GM21825 (cell line): ENCODE results near the gene SLC6A6.

Experiments used
- ATAC-seq: cut with Tn5 transposase; IDR thresholded peaks from one replicate; pipeline ENCODE4 v1.9.1; 2021; ENCODE audit warnings: mild to moderate bottlenecking, moderate library complexity; ENCODE audit not compliant: unreplicated experiment

SLC6A6 gene

DNA sequence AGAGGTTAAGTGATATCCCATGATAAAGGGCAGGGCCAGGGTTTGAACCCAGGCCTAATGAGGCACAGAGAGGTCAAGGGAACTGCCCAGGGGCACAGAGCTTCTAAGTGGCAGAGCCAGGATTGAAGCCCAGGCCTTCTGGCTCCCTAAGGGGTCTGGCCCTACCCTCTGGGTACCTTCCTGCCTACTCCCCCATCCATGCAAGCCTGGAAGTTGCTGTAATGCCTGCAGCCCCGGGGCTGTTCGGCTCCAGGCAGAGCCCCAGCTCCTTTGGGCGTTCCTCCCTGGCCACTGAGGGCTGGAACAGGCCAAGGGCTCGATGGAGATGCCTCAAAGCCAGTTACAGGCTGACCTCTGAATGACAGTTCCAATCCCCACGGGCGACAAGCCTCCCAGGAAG lies 133.2 kb downstream of the SLC6A6 start:
- no peak for ATAC-seq

DNA sequence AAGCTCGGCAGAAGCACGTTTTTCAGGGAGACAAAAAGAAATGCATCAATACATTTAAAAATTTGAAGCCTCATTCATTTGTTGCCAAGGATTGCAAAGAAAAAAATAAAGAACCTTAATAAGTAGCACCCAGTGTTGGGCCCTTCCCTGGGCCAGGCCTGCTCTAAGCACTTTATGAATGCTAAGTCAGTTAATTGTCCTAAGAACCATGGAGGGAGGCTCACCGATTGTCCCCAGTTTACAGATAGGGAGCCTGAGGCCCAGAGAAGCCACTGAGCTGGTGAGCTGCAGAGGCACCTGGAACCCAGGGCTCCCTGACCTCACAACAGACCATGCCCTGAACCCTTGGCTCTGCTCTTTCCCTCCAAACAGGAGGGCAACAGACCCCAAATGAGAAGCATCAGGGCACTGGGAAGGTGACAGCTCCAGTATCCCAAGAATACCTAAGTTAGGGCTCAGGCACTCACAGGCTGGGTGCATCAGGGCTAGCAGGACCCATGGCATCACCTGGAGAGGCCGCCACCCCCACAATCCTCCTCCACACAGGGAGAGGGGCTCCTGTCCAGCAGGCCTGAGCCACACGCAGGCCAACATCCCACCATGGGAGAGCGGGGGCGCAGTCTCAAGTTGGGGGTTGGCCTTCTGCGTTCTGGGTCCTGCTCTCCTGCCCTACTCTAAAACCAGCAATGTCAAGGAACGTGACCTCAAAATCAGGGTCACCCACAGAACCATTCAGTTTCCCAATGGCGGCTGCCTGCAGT lies 133.8 kb downstream of the SLC6A6 start:
- ATAC-seq, result no peak

DNA sequence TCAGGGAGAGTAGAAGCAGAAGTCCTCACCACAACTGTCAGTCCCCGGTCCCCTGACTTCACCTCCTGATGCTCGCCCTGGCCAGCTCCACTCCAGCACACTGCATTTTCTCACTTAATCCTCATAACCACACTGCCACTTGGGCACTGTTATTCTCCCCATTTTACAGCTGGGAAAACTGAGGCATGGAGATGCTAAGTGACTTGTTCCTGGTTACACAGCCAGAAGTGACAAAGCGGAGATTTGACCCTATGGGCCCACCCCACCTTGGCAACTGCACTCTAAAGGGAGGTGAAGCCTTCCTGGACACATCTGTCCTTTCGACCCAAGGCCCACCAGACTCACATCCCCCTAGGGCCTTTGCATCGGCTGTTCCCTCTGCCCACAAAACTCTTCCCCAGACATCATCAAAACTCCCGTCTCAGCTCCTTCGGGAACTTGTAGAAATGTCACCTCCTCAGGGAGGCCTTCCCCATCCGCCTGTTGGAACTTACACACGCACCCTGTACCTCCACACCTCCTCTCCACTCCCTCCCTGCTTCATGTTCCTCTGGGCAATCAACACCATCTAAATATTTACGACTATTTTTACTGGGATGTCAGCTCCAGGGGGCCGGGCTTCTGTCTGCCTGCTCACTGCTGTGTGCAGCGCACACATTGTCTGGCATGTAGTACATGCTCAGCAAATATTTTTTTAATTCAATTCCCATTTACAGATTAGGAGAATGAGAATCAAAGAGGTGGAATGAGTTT lies 134.6 kb downstream of the SLC6A6 start:
- ATAC-seq, result no peak

DNA sequence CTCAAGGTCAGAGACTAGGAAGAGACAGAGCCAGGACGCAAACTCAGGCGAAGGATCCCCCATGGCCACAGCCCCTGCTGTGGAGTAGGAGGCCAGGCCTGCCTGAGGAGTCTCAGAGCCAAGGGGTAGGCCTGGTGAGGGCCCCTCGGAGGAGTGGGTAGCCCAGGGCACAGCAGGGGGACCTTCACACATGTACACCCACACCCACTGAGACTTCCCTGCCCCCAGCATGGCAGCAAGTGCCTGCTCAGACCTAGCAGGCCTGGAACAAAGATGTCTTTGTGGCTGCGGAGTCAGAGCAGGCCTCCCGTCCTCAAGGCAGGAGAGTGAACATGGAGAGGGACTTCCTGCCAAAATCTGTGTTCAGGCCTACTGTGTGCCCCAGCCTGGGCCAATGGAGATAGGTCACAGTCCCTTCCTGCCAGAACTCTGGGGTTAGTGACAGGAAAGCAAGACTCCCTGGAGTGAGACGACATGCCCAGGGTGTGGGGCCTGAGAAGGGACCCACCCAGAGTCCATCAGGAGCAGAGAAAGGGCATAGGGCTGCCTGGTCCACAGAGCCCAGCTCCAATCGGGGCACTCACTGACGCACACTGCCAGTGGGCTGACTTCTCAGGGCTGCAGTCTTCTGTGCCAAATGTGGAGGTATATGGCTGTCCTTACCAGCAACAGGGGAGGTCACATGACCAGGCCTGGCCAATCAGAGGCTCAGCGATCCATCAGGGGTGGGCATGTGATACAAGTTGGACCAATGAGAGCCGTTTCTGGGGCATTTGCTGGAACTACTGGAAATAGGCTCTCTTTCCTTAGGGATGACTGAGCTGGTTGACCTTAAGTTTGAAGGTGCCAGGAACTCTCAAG lies 135.4 kb downstream of the SLC6A6 start:
- ATAC-seq, result no peak

DNA sequence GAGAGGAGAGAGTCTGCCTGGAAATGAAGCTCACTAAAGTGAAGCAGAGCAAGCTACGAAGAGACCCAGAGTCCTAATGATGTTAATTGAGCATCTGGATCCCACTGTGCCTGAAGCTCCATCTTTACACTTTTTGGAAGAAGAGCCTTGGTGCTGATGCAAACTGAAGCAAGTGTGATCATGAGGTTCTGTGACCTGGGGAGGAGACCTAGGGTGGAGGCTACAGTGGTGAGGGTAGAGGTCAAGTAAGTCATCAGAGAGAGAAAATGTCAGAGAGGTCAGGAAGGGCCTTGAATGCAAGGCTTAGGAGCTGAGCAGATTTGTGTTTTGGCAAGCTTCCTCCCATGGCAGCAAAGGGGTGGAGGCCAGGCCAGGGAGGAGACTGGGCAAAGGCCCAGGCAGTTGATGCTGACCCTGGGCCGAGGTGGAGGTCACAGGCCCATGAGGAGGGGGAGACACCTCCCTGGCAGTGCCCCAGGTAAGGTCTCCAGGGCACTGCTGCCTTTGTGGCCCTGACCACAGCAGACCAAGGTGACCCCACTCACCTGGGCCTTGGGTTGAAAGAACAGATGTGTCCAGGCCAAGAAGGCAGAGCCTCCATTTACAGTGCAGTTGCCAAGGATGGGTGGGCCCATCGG lies 136.2 kb downstream of the SLC6A6 start:
- ATAC-seq, result no peak
